SH-SY5Y (cell line): Measurements from ENCODE around the gene CYB561A3.

Source experiments
- GATA2 ChIP-seq: IDR thresholded peaks from 2 replicates; pipeline ENCODE4 v1.6.1; 2011; ENCODE audit warnings: mild to moderate bottlenecking, low read depth, low read length
- GATA3 ChIP-seq: IDR thresholded peaks from 2 replicates; pipeline ENCODE4 v1.6.1; 2011; ENCODE audit warnings: low read depth, mild to moderate bottlenecking, low read length, moderate library complexity

CYB561A3 gene

GRCh38 chr11:61332797-61333549 lies 28.7 kb downstream of the CYB561A3 start, which contains the start of the genes DDB1 and TKFC:
TSS of gene DDB1 (minus strand) at chr11:61333105. CDS start at chr11:61332968, 137 bp downstream.
TSS of gene TKFC (plus strand) at chr11:61333228. CDS start at chr11:61334729, 1,501 bp downstream.
- TF ChIP-seq GATA2, result no peak
- TF ChIP-seq GATA3, result no peak

DNA sequence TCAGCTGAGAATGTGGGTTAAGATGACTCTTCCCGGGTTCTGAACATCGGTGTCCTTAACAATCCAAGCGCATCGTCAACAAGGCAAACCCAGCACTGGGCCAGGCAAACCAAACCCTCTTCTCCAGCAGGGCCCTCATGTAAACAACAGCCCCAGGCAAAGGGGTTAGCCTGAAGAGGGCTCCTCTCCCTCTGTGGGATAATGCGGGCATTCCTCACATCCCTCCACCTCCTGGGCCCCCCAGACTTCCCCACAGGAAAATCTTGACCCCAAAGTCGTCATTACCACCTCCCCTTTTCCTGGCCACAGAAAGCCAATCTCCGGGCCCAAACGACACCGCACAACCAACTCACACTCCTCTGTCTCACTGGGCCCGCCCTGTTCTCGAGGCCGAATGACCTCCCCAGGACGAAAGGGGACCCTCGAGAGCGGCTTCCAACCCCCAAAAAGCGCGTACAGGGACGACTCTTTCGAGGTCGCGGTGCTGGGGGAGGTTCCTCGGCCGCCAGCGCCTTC lies 29.3 kb downstream of the CYB561A3 start:
- TF ChIP-seq GATA3 (no peak), GATA2 (no peak)

GRCh38 chr11:61331651-61332050 lies 30.0 kb downstream of the CYB561A3 start:
- TF ChIP-seq GATA2 (no peak), GATA3 (no peak)

GRCh38 chr11:61329871-61330270 lies 31.8 kb downstream of the CYB561A3 start:
- TF ChIP-seq GATA3 (no peak), GATA2 (no peak)

- TF ChIP-seq GATA2 (no peak), GATA3 (no peak)
Measured at GRCh38 chr11:61328351-61328750, 33.3 kb downstream of the CYB561A3 start.

GRCh38 chr11:61327669-61328071 lies 34.0 kb downstream of the CYB561A3 start:
- TF ChIP-seq GATA3 (no peak), GATA2 (no peak)

DNA sequence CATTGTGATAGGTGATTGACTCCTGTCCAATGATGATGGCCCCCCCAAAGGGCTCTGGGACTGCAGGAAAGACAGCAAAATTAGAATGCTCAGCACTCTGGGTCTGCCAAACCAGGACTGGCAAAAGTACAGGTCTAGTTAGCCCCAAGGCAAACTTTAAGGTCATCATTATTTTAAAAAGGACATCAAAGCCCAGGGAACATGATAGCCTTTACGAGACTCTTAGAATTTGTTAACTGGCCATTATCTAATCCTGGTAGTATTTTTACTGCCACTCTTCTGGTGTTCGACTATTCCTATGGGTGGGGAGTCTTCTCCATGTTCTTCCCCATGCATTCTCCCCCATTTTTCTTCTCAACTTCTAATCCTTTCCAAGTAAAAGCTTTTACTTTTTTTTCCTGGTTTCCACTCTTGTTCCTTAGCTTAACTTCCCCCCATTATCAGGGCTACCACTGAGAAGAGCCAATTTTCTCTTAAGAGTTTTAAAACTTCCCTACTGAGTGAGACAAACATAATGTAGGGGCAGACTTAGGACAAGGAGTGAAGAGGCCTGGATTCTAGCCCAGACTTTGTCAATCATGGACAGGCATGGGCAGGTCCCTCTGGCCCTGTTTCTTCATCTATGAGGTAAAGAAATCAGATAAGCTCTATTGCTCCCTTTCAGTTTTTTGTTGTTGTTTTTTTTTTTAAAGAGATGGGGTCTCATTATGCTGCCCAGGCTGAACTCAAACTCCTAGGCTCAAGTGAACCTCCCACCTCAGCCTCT lies 35.9 kb downstream of the CYB561A3 start:
- TF ChIP-seq GATA3 (no peak), GATA2 (no peak)

- TF ChIP-seq GATA3 (no peak), GATA2 (no peak)
Measured at GRCh38 chr11:61315260-61315659, 46.4 kb downstream of the CYB561A3 start.

- TF ChIP-seq GATA2, result no peak
- no peak for TF ChIP-seq GATA3
Measured at GRCh38 chr11:61310749-61311148, 50.9 kb downstream of the CYB561A3 start.

- TF ChIP-seq GATA2, result no peak
- no peak for TF ChIP-seq GATA3
Measured at GRCh38 chr11:61309739-61310138, 51.9 kb downstream of the CYB561A3 start.

DNA sequence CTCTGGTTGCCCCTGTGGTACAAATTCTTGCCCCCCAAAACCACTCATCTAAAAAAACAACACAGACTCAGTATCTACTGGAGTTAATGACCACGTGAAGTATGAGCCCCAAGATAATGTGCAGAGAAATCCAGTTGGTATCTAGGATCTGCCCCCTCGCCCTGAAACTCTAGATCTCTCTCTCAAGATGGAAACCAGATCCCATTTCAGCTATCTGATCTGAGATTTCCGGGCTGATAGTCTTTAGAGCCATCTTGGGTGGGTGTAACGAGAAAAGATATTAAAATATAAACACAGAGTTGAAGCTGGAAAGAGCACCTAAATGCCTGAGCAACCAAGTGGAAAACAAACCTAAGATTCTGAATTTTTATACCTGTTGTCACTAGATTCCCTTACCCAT lies 52.5 kb downstream of the CYB561A3 start:
- TF ChIP-seq GATA3 (no peak), GATA2 (no peak)

DNA sequence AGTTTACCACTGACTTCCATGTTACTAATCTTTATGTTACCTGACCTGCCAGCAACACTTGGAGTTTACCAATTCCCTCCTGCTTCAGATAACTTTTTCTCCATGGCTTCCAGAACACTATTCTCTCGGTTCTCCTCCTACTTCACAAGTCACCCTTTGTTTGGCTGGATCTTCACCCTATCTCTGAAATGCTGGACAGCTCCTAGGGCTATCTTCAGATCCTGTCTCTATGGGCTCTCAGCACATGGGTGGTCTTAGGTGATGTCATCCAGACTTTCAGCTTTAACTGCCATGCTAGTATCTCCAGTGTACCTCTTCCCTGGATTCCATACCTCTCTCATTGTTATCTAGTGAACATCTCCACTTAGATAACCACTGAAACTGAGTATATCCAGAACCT lies 54.3 kb downstream of the CYB561A3 start:
- no peak for TF ChIP-seq GATA3
- no peak for TF ChIP-seq GATA2

DNA sequence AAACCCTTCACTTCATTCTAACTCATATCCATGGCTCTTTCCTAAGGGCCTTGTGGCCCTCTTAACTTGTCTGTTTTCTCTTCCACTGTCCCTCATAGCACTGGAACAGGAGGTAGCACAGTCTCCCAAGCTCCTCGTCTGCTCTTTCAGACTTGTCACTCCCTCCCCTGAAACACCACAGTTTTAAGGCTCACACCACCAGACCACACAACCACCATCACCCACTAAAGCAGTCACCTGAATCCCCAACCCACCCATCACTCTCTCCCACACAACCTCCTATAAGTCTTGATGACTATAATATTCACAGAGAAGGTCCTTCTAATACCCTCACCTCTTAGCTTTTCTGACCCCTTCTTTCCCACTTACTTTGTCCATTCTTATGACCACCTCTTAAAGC lies 55.5 kb downstream of the CYB561A3 start:
- TF ChIP-seq GATA2 (no peak), GATA3 (no peak)

DNA sequence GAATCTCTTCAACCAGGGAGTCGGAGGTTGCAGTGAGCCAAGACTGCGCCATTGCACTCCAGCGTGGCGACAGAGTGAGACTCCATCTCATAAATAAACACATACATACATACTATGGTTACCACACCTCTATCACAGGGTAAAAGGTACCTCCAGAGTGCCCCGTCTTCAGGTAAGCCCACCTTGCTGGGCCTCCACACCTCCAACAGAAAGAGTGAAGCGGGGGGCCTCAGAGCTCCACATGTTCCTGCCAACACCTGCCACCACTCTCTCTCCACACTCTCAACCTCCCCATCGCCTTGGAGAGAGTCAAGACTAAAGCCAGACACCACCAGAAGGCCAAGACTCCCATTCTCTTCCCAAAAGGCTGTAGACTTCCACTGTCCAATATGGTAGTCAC lies 56.3 kb downstream of the CYB561A3 start:
- TF ChIP-seq GATA2, result no peak
- TF ChIP-seq GATA3, result no peak

GRCh38 chr11:61303725-61304124 lies 58.0 kb downstream of the CYB561A3 start:
- TF ChIP-seq GATA3 (no peak), GATA2 (no peak)

- TF ChIP-seq GATA2, result no peak
- TF ChIP-seq GATA3, result no peak
Measured at GRCh38 chr11:61302550-61302949, 59.1 kb downstream of the CYB561A3 start.
